Inflammatory macrophage treated with lipopolysaccharide for 1 hour (primary cell): ENCODE measurements around the gene LARP4B.

Experiments used
- DNase-seq, 2 donors: peaks; one replicate each; pipeline ENCODE4 v3.0.0-alpha.2; 2020 to 2022

Gene LARP4B

DNA sequence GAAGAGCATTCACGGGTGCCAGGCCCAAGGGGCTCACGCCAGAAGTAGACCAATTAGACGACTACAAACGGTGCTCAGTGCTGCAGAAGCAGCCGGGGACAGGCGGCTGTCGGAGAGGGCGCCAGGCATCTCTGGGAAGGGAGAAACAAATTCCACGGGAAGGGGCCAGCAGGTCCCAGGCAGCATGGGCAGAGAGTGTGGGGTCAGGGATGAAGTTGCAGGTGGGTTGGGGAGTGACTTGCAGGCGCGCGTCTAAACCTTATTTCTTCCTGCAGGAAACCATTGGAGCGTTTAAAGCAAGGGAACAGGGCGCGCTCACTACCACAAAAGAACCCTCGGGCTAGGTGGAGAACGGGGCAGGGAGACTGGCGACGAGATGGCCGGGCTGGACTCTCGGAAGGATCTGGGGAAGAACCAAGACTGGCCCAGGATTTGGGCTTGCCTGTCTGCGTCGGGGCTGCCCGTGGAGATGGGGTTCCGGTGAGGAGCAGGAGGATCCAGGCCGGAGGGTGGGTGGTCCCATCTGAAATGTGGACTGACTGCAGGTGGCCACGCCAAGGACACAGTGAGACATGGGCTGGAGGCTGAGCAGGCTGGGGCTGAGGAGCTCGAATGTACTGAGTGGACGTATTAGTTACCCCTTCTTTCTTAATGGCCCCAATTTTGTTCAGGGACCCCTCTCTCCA lies 125.7 kb downstream of the LARP4B start:
- no peak for DNase-seq

GRCh38 chr10:804787-805619 lies 126.5 kb downstream of the LARP4B start:
- DNase-seq = peak; percentile 12 to 31

DNA sequence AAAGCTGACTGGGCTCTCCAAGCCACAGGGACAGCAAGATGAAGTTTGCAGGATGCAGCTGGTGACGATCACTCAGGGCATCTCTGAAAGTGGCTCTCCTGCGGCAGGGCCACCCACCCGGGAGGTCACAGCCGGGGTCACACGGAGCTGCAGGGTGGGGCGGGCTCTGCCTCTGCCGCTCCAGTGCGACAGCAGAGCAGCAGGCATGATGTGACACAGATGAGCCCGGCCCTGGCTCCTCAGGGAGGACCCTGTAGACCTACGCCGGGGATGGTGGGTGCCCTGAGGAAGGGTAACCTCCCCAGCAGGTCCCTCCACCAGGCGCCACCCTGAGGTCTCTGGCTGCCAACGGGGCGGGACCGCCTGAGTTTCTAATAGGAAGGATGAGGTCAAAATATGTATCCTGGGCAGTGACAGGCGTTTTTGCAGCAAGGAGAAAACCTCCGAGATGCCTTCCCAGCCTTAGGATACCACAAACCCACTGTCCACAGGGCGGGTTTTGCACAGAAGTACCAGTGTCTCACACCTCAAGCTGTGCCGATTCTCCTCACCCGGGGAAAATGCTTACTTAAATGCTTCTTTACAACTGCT lies 127.2 kb downstream of the LARP4B start:
- DNase-seq = no peak

GRCh38 chr10:803041-803741 lies 128.3 kb downstream of the LARP4B start:
- no peak for DNase-seq

DNA sequence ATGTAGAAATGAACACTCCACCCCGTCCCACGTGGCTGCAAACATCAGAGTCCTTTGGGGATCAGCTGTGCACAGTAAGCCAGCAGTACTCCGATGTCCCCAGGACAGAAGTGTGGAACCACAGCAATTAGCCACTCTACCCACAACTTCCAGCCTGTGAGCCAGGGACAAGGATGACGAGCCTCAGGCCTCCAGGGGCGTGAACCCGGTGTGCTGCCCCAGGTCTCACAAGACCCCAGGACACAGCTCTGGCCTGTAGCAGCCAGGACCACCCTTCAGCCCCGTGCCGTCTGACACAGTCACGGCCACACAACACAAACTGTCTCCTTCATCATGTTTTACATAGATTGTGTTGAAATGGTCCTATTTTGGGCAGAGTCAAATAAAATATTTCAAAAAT lies 129.0 kb downstream of the LARP4B start:
- DNase-seq = no peak

DNA sequence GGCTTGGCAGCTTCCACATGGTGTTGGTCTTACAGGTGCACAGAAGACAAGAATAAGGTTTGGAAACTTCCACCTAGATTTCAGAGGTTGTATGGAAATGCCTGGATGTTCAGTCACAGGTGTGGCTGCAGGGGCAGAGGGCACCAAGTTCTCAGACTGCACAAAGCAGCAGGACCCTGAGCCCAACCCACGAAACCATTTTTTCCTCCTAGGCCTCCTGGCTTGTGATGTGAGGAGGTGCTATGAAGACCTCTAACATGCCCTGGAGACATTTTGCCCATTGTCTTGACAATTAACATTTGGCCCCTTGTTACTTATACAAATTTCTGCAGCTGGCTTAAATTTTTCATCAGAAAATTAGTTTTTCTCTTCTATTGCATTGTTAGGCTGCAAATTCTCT lies 134.3 kb downstream of the LARP4B start:
- DNase-seq = no peak

DNA sequence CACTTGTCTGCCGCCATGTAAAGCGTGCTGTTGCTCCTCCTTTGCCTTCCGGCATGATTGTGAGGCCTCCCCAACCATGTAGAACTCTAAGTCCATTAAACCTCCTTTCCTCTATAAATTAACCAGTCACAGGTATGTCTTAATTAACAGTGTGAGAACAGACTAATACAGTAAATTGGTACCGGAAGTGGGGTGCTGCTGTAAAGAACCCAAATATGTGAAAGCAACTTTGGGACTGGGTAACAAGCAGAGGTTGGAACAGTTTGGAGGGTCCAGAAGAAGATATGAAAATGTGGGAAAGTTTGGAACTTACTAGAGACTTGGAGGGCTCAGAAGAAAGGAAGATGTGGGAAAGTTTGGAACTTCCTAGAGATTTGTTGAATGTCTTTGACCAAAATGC lies 135.3 kb downstream of the LARP4B start:
- DNase-seq = no peak

DNA sequence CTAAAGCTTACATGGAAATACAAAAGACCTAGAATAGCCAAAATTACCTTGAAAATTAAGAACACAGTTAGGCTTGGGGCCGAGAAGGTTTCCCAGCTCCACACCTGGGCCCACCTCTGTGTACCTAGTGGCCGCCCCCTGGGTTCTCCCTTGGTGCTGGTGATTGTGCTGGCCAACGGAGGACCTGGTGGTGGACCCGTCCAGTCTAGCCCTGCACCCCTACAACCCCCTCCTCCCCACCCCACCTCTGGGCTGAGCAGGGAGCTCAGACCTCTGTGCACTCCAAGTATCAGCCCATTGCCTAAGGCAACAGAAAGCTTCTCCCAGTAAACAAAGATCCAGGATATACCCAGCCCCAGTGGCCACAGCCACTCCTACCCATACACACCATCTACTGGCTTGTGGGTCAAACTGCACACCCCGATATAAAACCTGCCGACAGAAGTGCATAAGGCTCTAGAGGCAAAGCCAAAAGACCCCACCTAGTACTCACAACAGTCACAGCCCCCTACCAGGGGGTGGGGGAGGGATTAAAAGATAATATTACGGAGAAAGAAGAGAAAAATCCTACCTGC lies 137.0 kb downstream of the LARP4B start:
- no peak for DNase-seq

GRCh38 chr10:792792-793100 lies 138.8 kb downstream of the LARP4B start:
- no peak for DNase-seq

DNA sequence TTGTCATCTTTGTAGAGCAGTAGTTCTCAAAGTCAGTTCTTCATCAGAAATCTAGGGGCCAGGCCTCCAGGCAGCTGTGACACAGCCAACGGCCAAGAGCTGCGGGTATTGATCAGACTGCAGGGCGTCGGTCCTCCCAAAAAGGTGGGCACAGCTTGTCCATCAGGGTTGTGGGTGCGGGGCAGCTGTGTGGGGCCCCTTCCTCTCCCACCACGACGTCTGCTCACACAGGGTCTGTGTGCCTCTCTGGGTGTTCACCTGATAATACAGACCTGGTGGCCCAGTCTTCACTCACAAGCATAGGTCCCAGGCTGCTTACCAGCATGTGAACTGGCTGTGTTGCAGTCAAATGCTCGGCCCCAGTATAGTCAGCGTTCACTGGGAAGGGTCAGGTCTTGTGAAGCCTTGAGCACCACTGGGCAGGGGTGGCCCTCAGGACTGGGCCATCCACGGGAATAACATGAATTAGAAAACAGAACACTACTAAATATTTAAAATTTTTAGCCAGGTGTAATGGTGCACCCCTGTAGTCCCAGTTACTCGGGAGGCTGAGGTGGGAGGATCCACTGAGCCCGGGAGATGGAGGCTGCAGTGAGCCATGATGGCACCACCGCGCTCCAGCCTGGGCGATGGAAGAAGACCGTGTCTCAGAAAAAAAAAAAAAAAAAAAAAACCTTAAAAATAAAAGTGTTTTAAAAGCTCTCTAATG lies 139.3 kb downstream of the LARP4B start:
- no peak for DNase-seq

DNA sequence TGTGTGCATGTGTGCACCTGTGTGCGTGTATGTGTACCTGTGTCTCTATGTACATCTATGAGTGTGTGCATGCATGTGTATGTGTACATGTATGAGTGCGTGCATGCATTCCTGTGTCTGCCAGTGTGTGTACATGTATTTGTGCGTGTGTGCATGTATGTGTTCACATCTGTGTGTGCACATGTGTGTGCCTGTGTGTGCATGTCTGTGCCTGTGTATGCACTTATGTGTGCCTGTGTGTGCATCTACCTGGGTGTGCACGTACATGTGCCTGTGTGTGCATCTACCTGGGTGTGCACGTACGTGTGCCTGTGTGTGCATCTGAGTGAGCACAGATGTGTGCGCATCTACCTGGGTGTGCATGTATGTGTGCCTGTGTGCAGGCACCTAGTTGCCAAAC lies 139.9 kb downstream of the LARP4B start:
- no peak for DNase-seq

DNA sequence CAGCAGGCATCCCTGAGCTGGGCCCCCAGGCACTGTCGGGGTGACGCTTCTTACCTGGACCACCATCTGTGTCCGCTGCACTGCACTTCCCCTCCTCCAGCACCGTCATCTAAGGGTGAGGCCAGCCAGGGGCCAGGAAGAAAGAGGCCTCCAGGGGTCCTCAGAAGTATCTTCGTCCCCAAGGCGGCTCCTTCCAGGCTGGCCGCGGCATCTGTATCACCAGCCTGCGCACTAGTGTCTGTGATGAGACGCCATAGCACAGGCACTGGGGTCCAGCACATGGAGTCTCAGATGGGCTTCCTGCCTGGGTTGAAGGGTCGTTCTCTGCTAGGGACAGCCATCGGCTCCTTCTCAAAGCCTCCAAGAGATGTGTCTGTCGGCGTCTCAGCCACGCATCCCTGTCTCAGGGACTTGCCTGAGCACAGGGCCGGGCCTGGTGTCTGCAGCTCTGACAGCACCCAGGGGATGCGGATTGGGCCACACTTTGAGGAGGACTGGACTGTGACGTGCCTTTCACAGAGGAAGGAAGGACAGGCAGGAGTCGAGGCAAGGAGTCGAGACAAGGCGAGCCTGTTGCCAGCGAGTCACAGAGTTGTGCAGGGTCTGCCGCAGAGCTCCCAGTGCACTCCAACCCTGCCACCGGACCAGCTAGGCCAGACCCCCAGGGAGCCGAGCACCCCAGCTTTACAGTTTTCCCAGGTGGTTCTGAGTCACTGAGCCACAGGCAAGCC lies 140.5 kb downstream of the LARP4B start:
- no peak for DNase-seq

DNA sequence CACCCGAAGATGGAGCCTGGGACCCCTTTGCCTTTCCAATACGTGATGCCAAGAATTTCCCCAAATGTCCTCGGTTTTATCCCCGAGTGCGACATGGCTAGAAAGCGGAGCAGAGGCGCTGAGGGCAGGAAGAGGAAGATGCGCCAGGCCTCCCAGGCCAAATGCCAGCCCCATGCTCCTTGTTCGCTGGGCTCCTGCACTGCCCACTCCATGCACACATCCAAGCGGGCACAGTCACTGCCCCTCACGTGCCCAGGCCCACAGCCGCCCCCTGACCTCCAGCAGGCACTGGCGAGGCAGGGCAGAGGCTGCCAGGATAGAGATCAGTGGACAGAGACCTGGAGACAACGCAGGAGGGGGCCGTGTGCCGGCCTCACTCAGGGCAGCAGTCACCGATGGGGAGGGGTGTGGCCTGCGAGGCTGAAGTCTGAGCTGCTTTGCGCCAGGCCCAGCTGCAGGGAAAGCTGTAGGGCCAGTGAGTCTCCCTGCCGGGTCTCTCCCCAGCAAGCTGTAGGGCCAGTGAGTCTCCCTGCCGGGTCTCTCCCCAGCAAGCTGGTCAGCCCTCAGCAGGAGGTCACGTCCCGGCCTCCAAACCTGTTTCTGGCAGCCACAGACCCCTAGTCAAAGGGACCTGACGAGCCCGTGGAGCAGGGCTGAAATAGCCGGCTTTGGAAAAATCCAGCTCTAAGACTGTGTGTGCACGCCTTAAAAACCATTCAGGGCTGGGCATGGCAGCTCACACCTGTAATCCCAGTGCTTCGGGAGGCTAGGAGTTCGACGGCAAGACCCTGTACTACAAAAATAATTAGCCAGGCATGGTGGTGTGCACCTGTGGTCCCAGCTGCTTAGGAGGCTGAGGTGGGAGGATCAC lies 141.4 kb downstream of the LARP4B start:
- no peak for DNase-seq

GRCh38 chr10:788796-789748 lies 142.4 kb downstream of the LARP4B start:
- DNase-seq = peak; percentile 39 to 60

DNA sequence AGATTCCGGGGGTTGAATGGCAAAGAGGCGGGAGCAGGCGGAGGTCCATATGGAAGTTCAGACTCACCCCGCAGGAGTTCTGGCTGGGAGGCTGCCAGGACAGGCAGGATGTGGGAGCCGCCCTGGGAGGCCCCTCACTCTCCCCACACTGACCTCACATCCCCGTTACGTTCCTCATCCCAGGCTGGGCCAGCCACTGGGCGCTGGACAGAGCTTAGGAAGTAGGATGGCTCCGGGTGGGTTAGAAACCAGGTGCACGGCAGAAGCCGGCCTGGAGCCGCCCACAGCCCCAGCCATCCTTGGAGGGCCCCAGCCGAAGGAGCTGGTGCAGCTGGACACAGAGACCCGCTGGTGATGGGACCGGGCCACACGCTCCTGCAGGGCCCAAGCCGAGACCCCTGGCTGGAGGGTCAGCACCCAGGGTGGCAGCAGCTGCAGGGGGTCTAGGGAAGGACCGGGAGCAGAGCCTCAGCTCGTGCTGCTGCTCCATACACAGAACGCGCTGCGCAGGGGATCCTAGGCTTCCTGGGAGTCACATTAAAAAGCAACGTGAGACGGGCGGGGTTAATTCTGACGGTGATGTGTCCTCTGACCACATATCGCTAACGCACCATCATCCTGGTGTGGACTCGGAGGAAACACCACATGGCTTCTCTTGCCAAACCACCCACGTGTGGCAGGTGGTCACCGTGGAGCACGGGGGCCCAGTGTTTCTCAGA lies 143.4 kb downstream of the LARP4B start:
- no peak for DNase-seq

DNA sequence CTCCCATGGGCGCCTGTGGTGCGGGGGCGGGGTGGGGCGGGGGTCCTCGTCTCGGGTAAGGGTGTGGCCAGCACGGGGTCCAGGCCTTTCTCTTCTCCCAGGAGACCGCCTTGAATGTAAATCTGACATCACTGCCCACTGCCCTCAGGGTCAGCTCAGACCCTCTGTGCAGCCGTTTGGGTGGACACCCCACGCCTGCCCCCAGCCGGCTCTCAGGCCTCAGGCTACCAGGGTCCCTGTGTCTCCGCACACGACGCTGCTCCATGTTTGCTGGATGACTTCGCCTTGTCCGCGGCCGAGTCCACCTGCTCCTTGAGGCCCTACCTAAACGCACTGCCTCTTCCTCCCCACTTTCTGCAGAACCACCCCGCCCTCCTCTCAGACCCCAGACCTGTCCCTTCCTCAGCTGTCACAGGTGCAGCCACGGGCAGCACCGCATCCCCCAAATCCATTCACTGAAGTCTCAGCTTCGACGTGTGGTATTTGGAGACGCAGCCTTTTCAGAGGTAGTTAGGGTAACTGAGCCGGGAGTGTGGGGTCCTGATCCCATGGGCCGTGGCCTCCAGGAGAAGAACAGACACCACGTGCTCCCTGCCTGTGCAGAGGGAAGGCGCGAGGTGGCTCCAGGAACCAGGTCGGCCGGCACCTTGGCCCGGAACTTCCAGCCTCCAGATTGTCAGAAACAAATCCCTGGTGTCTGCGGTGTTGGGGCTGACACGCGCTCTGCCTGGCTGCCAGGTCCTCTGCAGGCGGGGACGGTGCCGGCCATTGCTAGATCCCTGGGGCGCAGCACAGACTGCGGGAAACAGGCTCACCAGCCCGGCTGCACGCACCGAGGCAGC lies 144.7 kb downstream of the LARP4B start:
- no peak for DNase-seq

DNA sequence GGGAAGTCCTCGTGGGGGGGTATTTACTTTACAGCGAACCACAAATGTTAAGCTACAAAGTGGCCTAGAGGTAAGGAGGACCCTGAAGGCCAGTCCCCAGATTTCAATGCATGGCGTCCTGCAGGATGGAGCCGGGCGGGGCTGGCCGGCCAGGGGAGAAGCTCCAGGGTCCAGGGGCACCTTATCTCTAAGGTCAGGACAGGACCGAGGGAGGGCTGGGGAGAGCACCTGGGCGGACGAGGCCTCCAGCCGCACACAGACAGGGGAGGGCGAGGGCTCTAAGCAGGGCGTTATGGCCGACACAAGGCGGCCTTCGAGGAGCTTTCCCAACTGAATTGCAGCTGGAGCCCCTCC lies 145.7 kb downstream of the LARP4B start:
- DNase-seq = no peak
